SJSA1 (cell line): ENCODE data around the gene METTL23. TPM values are rescaled to one million over a fixed set of nuclear protein-coding genes. Genes with fewer than 3 reads are reported as not detected.
"Not testable (repeated sequence)": the region's sequence is repeated elsewhere in the genome, so short reads cannot be mapped to it uniquely, and the experiment has no call there.

ENCODE experiments used
- DNase-seq, 2 experiments: peaks; one replicate each; pipeline ENCODE4 v3.0.0-alpha.2; 2015 to 2020; ENCODE audit warnings: low spot score in 2 of 2, low read depth in 1 of 2
- H3K27ac ChIP-seq: fragments of 250-450 bp; sonication (Bioruptor Pico); 2 replicates; pipeline ENCODE4 v1.5.1; 2020; ENCODE audit warnings: mild to moderate bottlenecking, moderate library complexity
- H3K27me3 ChIP-seq: fragments of 250-450 bp; sonication (Bioruptor Pico); replicated peaks from 2 replicates; pipeline ENCODE4 v1.5.1; 2020; ENCODE audit warnings: mild to moderate bottlenecking, moderate library complexity
- H3K36me3 ChIP-seq: fragments of 250-450 bp; sonication (Bioruptor Pico); 2 replicates; pipeline ENCODE4 v1.5.1; 2020; ENCODE audit warnings: mild to moderate bottlenecking
- H3K4me1 ChIP-seq: fragments of 250-450 bp; sonication (Bioruptor Pico); replicated peaks from 2 replicates; pipeline ENCODE4 v1.6.1; 2021; ENCODE audit warnings: mild to moderate bottlenecking
- H3K4me3 ChIP-seq: fragments of 250-450 bp; sonication (Bioruptor Pico); 2 replicates; pipeline ENCODE4 v1.5.1; 2020; ENCODE audit warnings: mild to moderate bottlenecking
- H3K9me3 ChIP-seq: fragments of 250-450 bp; sonication (Bioruptor Pico); replicated peaks from 2 replicates; pipeline ENCODE4 v1.5.1; 2020; ENCODE audit warnings: mild to moderate bottlenecking
- total RNA-seq: library from RNA; depleted of rRNA; stranded (reverse); fragments of >200 nt; shearing (Covaris generic); gene quantifications from 2 replicates; pipeline ENCODE4 v1.2.3, GENCODE V29; 2014

METTL23 gene
- total RNA-seq, 1 experiment from 2014 or later: 59.4 TPM

- no peak overlapping the region for H3K4me3 ChIP-seq
- H3K9me3 ChIP-seq: no peaks in the 10 kb centered on the region
- peaks cover 61% of the 10 kb centered on the region for H3K4me1 ChIP-seq
- H3K27ac ChIP-seq: peak overlapping the region; percentile 80
- DNase-seq: no peak
- peaks cover 53% of the 10 kb centered on the region for H3K36me3 ChIP-seq
- no peaks in the 10 kb centered on the region for H3K27me3 ChIP-seq
These were observed 25.1 kb upstream of the METTL23 start for GRCh38 chr17:76701471-76701967.

GRCh38 chr17:76702076-76702475 lies 24.6 kb upstream of the METTL23 start:
- Histone ChIP-seq H3K9me3 (no peaks in the 10 kb centered on the region), H3K4me1 (peaks cover 60% of the 10 kb centered on the region), H3K27ac (peak overlapping the region; percentile 80; the same call in 1 of the 2 replicates), H3K4me3 (no peak overlapping the region), H3K27me3 (no peaks in the 10 kb centered on the region), H3K36me3 (peaks cover 53% of the 10 kb centered on the region)
- DNase-seq: no peak

DNA sequence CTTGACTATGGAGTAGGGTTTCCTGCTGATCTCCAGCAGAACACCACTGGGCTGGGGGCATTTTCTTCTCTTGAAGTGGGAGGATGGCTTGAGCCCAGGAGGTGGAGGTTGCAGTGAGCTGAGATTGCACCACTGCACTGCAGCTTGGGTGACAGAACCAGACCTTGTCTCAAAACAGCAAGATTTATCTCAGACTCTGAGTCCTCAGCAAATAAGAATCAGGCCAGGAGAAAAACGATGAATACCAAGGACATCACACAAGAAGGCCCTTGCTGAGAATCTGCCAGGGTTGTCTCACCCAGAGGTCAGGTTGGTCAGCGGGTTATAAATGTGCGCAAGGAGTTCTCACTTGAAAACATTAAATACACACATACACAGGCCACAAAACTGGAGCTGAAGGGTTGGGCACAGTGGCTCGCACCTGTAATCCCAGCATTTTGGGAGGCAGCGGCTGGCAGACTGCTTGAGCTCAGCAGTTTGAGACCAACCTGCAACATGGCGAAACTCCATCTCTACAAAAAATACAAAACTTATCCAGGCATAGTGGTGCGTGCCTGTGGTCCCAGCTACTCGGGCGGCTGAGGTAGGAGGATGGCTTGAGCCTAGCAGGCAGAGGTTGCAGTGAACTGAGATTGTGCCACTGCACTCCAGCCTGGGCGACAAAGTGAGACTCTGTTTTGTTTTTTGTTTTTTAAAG lies 23.6 kb upstream of the METTL23 start:
- peaks cover 55% of the 10 kb centered on the region for H3K36me3 ChIP-seq
- H3K27me3 ChIP-seq: no peaks in the 10 kb centered on the region
- H3K27ac ChIP-seq: no peak overlapping the region
- H3K4me3 ChIP-seq: no peak overlapping the region
- no peaks in the 10 kb centered on the region for H3K9me3 ChIP-seq
- no peak for DNase-seq
- peaks cover 59% of the 10 kb centered on the region for H3K4me1 ChIP-seq

- no peaks in the 10 kb centered on the region for H3K27me3 ChIP-seq
- H3K36me3 ChIP-seq: peaks cover 57% of the 10 kb centered on the region
- peaks cover 51% of the 10 kb centered on the region for H3K4me1 ChIP-seq
- H3K27ac ChIP-seq: no peak overlapping the region
- no peak overlapping the region for H3K4me3 ChIP-seq
- no peak for DNase-seq
- H3K9me3 ChIP-seq: no peaks in the 10 kb centered on the region
These were observed 21.8 kb upstream of the METTL23 start for GRCh38 chr17:76704805-76705204.

GRCh38 chr17:76706817-76707216 lies 19.8 kb upstream of the METTL23 start:
- peaks cover 58% of the 10 kb centered on the region for H3K36me3 ChIP-seq
- H3K27ac ChIP-seq: no peak overlapping the region
- no peak overlapping the region for H3K4me3 ChIP-seq
- H3K4me1 ChIP-seq: peaks cover 41% of the 10 kb centered on the region
- H3K9me3 ChIP-seq: no peaks in the 10 kb centered on the region
- no peak for DNase-seq
- no peaks in the 10 kb centered on the region for H3K27me3 ChIP-seq

DNA sequence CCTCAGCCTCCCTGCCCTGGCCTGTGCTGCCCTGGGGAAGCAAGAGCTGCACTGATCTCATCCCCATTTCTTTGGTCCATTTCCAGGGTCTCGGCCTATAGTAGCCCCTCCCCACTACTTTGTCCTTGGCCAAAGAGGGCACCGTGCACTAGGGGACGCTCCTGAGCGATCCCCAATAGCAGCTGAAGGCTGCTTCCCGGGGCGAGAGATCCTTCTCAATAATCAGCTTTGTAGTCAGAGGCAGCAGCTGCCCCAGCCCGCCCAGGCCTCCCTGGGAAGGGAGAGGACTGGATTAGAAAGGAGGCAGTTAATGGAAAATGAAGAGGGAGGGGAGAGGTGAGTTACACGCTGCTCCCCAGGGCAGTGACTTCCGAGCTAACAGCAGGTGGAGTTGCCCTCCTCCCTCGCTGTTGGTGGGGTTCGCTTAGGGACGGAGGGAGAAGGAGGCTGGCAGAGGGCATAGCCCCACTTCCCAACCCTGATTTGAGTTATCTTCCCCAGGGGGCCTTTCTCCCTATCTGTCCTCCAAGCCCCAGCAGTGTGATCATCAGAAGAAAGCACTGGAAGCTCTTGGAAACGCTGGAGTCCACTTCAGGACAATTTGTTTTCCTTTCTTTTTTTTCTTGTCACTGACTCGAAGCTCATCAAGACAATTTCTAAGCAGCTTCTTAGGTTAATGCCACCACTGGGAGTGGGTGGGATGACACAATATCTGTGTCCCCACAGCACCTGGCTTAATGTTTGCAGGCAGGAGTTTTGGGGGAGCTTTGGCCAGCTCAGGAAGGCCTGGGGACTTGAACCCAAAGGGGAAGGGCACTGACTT lies 18.4 kb upstream of the METTL23 start:
- peak overlapping the region; percentile 25 for H3K27ac ChIP-seq
- H3K9me3 ChIP-seq: no peaks in the 10 kb centered on the region
- H3K4me1 ChIP-seq: peaks cover 46% of the 10 kb centered on the region
- H3K27me3 ChIP-seq: no peaks in the 10 kb centered on the region
- no peak for DNase-seq
- peaks cover 65% of the 10 kb centered on the region for H3K36me3 ChIP-seq
- H3K4me3 ChIP-seq: peak overlapping the region; percentile 21

DNA sequence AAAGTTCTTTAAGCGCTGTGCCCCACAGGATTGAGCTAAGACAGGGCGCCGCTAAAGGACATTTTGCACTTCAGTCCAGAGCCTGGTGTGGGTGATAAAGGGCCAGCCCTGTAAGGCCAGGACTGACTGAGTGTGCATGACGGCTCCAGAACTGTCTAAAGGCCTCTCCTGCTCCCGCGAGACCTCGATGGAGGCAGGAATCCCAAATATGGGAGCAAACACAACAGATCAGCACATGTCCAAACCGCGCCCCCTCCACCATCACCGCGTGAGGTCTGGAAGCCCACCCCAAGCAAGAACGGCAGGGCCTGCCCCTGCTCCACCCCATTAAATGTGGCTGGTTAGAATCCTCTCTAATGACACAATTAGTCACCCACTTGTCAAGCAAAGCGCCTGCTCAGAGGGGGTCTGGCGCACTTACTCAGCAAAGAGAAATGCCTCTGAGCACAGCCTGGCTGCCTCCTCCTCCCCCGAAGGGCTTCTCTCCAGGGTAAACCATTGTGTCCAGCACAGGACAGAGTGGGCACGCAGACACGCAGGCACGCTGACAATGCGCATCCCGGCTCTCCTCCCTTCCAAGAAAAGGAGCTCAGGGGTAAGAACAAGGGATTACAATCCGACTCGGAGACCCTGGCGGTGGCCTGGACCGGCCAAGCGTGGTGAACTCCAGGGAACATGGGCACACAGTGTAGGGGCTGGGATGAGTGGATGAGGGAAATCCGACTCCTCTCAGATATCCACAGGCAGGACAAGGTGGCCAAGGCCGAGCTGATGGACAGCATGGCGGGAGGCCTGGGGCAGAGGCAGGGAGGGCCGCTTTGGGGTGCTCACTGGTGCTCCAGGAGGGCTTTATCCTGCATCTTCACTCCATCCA lies 17.3 kb upstream of the METTL23 start:
- Histone ChIP-seq H3K9me3 (no peaks in the 10 kb centered on the region), H3K4me3 (peak overlapping the region; percentile 88), H3K4me1 (peaks cover 47% of the 10 kb centered on the region), H3K27ac (peak overlapping the region; percentile 88), H3K27me3 (no peaks in the 10 kb centered on the region), H3K36me3 (peaks cover 75% of the 10 kb centered on the region)
- peak; percentile 100 for DNase-seq

DNA sequence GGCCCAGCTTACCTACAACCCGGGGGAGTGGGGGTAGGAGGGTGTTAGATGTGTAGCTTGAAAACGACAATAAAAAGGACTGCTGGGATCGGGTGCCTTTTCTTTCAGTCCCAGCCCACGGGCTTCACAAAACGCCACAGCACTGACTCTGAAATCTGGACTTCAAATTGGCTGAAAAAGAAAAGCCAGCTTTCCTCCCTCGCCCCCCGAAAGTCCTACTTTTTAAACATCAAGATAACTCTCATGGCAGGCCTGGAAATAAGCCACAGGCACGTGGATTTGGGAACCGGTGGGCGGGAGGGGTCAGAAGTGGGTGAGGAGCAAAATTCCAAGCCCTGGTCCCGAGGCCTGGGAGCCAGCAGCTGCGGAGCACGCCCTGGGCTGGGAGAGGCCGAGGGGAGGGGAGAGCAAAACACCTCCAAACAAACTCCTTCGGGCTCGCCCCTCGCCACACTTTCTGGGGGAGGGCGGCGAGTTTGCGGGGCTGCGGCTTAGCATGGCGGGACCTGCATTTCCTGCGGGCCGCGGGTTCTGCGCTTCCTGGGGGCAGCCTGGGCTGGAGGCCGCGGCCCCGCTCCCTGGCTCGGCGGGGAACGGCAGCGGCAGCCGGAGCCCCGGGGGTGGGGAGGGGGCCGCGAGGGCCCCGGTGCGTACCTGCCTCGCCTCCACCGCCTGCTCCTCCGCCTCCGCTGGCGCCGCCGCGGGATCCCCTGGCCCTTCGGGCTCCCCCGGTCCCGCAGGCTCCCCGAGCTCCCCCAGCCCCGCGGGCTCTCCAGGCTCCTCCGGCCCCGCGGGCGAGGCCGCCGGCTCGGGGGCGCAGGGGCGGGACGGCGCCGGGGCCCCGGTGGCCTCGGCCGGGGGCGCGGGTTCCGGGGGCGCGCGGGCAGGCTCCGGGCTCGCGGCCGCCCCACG lies 16.4 kb upstream of the METTL23 start:
- H3K27me3 ChIP-seq, H3K9me3 ChIP-seq: not testable (repeated sequence)
- H3K27ac ChIP-seq: peak overlapping the region; percentile 88
- H3K36me3 ChIP-seq: peaks cover 80% of the 10 kb centered on the region
- H3K4me3 ChIP-seq: peak overlapping the region; percentile 88
- peak; percentile 63 for DNase-seq
- H3K4me1 ChIP-seq: peaks cover 56% of the 10 kb centered on the region

DNA sequence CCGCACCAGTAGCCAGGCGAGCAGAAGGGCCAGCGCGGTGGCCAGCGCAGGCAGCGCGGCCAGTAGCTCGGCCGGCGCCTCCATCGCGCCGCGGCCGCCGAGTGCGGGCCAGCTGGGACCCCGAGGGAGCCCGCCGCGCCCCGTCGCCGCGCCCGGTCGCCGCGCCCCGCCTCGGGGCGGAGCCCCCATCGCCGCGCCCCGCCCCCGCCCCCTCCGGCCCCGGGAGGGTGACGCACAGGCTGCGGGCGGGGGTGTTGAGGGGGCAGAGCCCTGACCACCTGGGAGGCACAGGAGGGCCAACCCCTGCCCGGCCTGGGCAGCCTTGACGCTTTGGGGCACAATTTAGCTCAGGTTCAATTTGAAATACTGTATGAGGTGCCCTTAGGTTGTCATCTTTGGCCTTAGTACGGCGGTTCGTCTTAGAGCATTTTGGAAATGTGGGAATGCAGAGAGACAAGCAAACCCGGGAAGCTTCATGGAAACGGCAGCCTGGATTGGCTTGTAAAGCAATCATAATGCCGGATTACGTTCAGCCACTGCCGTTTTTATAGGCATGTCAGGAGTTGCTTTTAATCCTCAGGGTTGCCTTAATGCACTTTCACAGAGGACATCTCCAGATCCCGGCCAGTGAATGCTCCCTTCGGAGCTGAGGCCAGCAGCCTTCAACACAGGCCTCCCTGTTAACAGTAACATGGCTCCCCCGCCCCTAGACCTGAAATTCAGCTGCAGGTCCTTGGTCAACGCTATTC lies 15.6 kb upstream of the METTL23 start, which contains the start of gene MXRA7:
MXRA7 (minus strand) TSS at position 103 of the 749 bp plus-strand sequence; CDS start at position 84, 19 bp downstream.
- peak within 1 kb of the TSS; percentile 88 for H3K27ac ChIP-seq
- peak within 1 kb of the TSS; percentile 88 for H3K4me3 ChIP-seq
- no peaks in the 10 kb centered on the region for H3K27me3 ChIP-seq
- peaks cover 82% of the 10 kb centered on the region for H3K36me3 ChIP-seq
- peaks cover 64% of the 10 kb centered on the region for H3K4me1 ChIP-seq
- peak; percentile 83 to 89 for DNase-seq
- H3K9me3 ChIP-seq: no peaks in the 10 kb centered on the region

DNA sequence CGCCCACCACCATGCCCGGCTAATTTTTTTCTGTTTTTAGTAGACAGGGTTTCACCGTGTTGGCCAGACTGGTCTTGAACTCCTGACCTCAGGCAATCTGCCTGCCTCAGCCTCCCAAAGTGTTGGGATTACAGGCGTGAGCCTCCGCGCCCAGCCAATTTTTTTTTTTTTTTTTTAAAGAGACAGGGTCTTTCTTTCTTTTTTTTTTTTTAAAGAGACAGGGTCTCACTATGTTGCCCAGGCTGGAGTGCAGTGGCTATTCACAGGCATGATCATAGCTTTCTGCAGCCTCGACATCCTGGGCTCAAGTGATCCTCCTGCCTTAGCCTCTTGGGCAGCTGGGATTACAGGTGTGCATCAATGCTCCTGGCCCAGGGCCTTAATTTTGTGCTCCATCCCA lies 14.3 kb upstream of the METTL23 start:
- H3K27ac ChIP-seq: not testable (repeated sequence)
- peaks cover 87% of the 10 kb centered on the region for H3K36me3 ChIP-seq

GRCh38 chr17:76713765-76714164 lies 12.9 kb upstream of the METTL23 start:
- Histone ChIP-seq H3K4me1 (peaks cover 59% of the 10 kb centered on the region), H3K4me3 (no peak overlapping the region)
- DNase-seq: no peak

More for the DNA sequence above, 14.3 kb upstream of the METTL23 start:
- H3K27me3 ChIP-seq, DNase-seq, H3K9me3 ChIP-seq, H3K4me3 ChIP-seq: not testable (repeated sequence)
- H3K4me1 ChIP-seq: peaks cover 69% of the 10 kb centered on the region

GRCh38 chr17:76714336-76714735 lies 12.3 kb upstream of the METTL23 start:
- Histone ChIP-seq H3K27ac (no peak overlapping the region), H3K4me1 (peaks cover 56% of the 10 kb centered on the region)

More at GRCh38 chr17:76713765-76714164, 12.9 kb upstream of the METTL23 start:
- Histone ChIP-seq H3K9me3 (no peaks in the 10 kb centered on the region), H3K27me3 (no peaks in the 10 kb centered on the region), H3K27ac (no peak overlapping the region), H3K36me3 (peaks cover 87% of the 10 kb centered on the region)

More at GRCh38 chr17:76714336-76714735, 12.3 kb upstream of the METTL23 start:
- Histone ChIP-seq H3K36me3 (peaks cover 91% of the 10 kb centered on the region), H3K27me3 (no peaks in the 10 kb centered on the region), H3K9me3 (no peaks in the 10 kb centered on the region), H3K4me3 (no peak overlapping the region)
- DNase-seq: no peak
